ENCODE measurements around the gene FAM24A.

DNA sequence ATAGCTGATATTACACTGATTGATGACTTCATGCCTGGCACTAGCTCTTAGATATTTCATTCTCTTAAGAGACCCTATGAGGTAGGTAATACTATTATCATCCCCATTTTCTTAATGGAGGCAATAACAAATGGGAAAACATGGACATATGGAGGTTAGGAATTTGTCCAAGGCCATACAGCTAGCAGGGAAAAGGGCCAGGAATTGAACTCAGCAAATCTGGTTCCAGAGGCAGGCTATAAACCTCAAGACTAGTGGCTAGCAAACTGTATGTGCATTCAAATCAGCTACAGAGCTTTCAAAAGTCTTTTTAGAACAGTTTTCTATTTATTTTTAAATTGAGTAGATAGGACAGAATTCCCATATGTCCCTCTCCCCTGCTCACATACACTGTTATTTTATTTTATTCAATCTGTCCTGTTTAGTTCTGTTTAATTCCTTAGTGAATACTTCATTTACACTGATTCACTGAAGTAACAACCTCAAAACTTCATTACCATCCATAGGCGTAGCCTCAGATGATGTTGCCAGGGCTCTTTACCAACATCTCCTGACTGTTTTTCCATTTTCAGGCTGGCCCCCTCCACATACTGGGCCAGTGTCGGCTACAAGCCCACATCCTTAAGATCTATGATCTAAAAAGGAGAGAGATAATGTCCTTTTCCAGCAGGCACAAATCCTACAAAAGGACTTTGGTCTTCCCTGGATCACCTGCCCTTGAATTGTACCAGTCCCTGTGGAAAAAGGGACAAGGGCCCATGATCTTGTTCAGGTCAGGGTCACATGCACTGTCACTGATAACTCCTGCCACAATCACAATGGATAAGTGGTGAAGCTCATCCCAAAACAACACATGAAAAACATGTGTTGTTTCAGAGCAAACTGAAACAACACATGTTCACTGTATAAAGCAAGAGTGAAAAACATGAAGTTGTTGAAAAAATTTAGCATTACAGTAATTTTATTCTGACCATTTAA, 46.9 kb upstream of the FAM24A start:
- TF ChIP-seq, protein P1, sequence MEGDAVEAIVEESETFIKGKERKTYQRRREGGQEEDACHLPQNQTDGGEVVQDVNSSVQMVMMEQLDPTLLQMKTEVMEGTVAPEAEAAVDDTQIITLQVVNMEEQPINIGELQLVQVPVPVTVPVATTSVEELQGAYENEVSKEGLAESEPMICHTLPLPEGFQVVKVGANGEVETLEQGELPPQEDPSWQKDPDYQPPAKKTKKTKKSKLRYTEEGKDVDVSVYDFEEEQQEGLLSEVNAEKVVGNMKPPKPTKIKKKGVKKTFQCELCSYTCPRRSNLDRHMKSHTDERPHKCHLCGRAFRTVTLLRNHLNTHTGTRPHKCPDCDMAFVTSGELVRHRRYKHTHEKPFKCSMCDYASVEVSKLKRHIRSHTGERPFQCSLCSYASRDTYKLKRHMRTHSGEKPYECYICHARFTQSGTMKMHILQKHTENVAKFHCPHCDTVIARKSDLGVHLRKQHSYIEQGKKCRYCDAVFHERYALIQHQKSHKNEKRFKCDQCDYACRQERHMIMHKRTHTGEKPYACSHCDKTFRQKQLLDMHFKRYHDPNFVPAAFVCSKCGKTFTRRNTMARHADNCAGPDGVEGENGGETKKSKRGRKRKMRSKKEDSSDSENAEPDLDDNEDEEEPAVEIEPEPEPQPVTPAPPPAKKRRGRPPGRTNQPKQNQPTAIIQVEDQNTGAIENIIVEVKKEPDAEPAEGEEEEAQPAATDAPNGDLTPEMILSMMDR (IDR thresholded peaks at IDR 0.05; ENCODE audit: low read length) = no peak
- no peak for TF ChIP-seq EZH2phosphoT487 (IDR thresholded peaks at IDR 0.05; ENCODE audit: low read length)
- TF ChIP-seq EZH2 (optimal IDR thresholded peaks at IDR 0.05; ENCODE audit: low read depth, low read length) = no peak

All from MM.1S (cell line).